ENCODE results near the gene DRD1. TPM values are rescaled to one million over a fixed set of nuclear protein-coding genes. Genes with fewer than 3 reads are reported as not detected.
"Not testable (repeated sequence)": the region's sequence is repeated elsewhere in the genome, so short reads cannot be mapped to it uniquely, and the experiment has no call there.

The DRD1 gene
- total and polyA plus RNA-seq, 2 donors = 0.81 to 4.2 TPM

- Histone ChIP-seq H3K4me3 (ENCODE audit: low read depth, low read length) (no peak overlapping the region), H3K36me3 (ENCODE audit: insufficient read depth) (no peaks in the 10 kb centered on the region), H3K27ac (ENCODE audit: low read depth) (no peak overlapping the region), H3K4me1 (ENCODE audit: insufficient read depth) (peaks cover 2% of the 10 kb centered on the region)
- 86% methylated on average over 3 of the region's 3 CpGs for WGBS
- no peak for DNase-seq (ENCODE audit: extremely low spot score)
Measured at GRCh38 chr5:175463641-175464040, 19.7 kb upstream of the DRD1 start.

- 89% methylated on average over 13 of the region's 13 CpGs for WGBS
- H3K27ac ChIP-seq (ENCODE audit: low read depth) = no peak overlapping the region
- H3K4me1 ChIP-seq (ENCODE audit: insufficient read depth) = peaks cover 2% of the 10 kb centered on the region
- H3K4me3 ChIP-seq (ENCODE audit: low read depth, low read length) = no peak overlapping the region
- no peaks in the 10 kb centered on the region for H3K36me3 ChIP-seq (ENCODE audit: insufficient read depth)
- DNase-seq (ENCODE audit: extremely low spot score) = no peak
Measured at GRCh38 chr5:175461370-175461769, 17.4 kb upstream of the DRD1 start.

GRCh38 chr5:175460552-175460951 lies 16.6 kb upstream of the DRD1 start:
- no peaks in the 10 kb centered on the region for H3K36me3 ChIP-seq (ENCODE audit: insufficient read depth)
- H3K4me1 ChIP-seq (ENCODE audit: insufficient read depth) = peaks cover 2% of the 10 kb centered on the region
- H3K27ac ChIP-seq (ENCODE audit: low read depth) = no peak overlapping the region
- H3K4me3 ChIP-seq (ENCODE audit: low read depth, low read length) = no peak overlapping the region
- 81% methylated on average over 2 of the region's 2 CpGs for WGBS
- DNase-seq (ENCODE audit: extremely low spot score) = no peak

DNA sequence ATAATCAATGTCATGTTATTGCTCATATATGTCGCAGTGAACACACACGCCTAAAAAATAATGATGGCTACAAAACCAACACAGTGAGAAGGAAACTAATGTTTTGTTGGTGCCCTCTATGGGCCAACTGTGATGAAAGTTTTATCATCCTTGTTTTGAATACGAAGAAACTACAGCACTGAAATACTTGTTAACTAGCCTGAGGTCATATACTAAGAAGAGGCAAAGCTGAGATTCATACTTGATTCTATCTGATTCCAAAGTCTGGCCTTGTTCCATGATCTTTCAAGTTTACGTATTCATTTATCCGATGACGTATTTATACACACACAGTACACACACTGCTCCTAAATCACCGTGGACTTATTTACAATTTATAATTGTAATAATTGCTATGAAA lies 16.1 kb upstream of the DRD1 start:
- no peak overlapping the region for H3K27ac ChIP-seq (ENCODE audit: low read depth)
- 44% methylated on average over 7 of the region's 7 CpGs for WGBS
- H3K4me3 ChIP-seq (ENCODE audit: low read depth, low read length) = no peak overlapping the region
- no peaks in the 10 kb centered on the region for H3K36me3 ChIP-seq (ENCODE audit: insufficient read depth)
- H3K4me1 ChIP-seq (ENCODE audit: insufficient read depth) = peaks cover 2% of the 10 kb centered on the region
- DNase-seq (ENCODE audit: extremely low spot score) = no peak

GRCh38 chr5:175457466-175457865 lies 13.5 kb upstream of the DRD1 start:
- Histone ChIP-seq H3K4me3 (ENCODE audit: low read depth, low read length) (no peak overlapping the region), H3K27ac (ENCODE audit: low read depth) (no peak overlapping the region), H3K4me1 (ENCODE audit: insufficient read depth) (no peaks in the 10 kb centered on the region), H3K36me3 (ENCODE audit: insufficient read depth) (no peaks in the 10 kb centered on the region)
- WGBS = 59% methylated on average over 1 of the region's 1 CpG
- DNase-seq (ENCODE audit: extremely low spot score) = no peak

- WGBS = 77% methylated on average over 11 of the region's 11 CpGs
- Histone ChIP-seq H3K27ac (ENCODE audit: low read depth) (no peak overlapping the region), H3K36me3 (ENCODE audit: insufficient read depth) (no peaks in the 10 kb centered on the region), H3K4me3 (ENCODE audit: low read depth, low read length) (no peak overlapping the region), H3K4me1 (ENCODE audit: insufficient read depth) (no peaks in the 10 kb centered on the region)
- DNase-seq (ENCODE audit: extremely low spot score) = no peak
Measured at GRCh38 chr5:175456105-175456742, 12.2 kb upstream of the DRD1 start.

GRCh38 chr5:175454338-175454737 lies 10.4 kb upstream of the DRD1 start:
- 88% methylated on average over 5 of the region's 5 CpGs for WGBS
- not testable (repeated sequence) for H3K4me3 ChIP-seq (ENCODE audit: low read depth, low read length)

DNA sequence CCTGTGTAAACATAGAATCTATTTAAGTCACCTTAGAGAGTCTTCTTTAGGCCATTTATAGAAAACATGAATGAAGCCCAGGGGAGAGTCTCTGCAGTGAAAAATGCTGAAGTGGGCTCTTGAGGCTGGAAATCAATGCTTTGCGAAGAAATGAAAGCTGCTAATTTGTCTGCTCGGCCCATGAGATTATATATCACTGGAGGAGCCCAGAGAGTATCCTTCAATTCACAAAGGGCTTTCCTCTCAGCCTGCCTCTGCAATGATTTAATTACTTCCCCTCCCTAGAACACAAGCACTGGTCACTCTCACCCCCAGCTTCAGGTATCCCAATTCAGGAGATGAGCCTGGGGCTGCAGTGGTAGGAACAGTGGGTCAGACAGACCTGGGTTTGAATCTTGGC lies 8.2 kb upstream of the DRD1 start:
- H3K4me1 ChIP-seq (ENCODE audit: insufficient read depth) = no peaks in the 10 kb centered on the region
- H3K4me3 ChIP-seq (ENCODE audit: low read depth, low read length) = no peak overlapping the region
- H3K36me3 ChIP-seq (ENCODE audit: insufficient read depth) = no peaks in the 10 kb centered on the region
- H3K27ac ChIP-seq (ENCODE audit: low read depth) = no peak overlapping the region
- WGBS = 83% methylated on average over 2 of the region's 2 CpGs
- no peak for DNase-seq (ENCODE audit: extremely low spot score)

More at GRCh38 chr5:175454338-175454737, 10.4 kb upstream of the DRD1 start:
- DNase-seq (ENCODE audit: extremely low spot score); H3K4me1 ChIP-seq (ENCODE audit: insufficient read depth); H3K36me3 ChIP-seq (ENCODE audit: insufficient read depth); H3K27ac ChIP-seq (ENCODE audit: low read depth): not testable (repeated sequence)

- 15% methylated on average over 3 of the region's 3 CpGs for WGBS
- no peak for DNase-seq (ENCODE audit: extremely low spot score)
- no peaks in the 10 kb centered on the region for H3K36me3 ChIP-seq (ENCODE audit: insufficient read depth)
- no peaks in the 10 kb centered on the region for H3K4me1 ChIP-seq (ENCODE audit: insufficient read depth)
- H3K27ac ChIP-seq (ENCODE audit: low read depth) = no peak overlapping the region
- no peak overlapping the region for H3K4me3 ChIP-seq (ENCODE audit: low read depth, low read length)
Measured at GRCh38 chr5:175448276-175448675, 4.3 kb upstream of the DRD1 start.

DNA sequence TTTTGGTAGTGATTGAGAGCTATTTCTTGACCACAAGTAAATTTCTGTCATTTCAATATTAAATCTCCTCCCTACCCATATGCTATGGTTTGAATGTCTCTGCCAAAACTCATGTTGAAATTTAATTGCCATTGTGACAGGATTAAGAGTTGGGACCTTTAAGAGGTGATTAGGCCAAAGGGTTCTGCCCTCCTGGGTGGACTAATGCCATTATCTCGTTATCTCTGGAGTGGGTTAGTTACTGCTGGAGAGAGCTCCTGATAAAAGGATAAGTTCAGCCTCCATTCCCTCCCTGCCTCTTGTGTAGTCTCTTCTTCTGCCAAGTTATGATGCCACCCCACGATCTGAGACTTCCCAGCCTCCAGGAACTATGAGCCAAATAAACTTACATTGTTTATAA lies 3.6 kb upstream of the DRD1 start:
- H3K27ac ChIP-seq (ENCODE audit: low read depth) = no peak overlapping the region
- DNase-seq (ENCODE audit: extremely low spot score) = no peak
- WGBS = 33% methylated on average over 2 of the region's 2 CpGs
- H3K4me3 ChIP-seq (ENCODE audit: low read depth, low read length) = no peak overlapping the region
- no peaks in the 10 kb centered on the region for H3K4me1 ChIP-seq (ENCODE audit: insufficient read depth)
- no peaks in the 10 kb centered on the region for H3K36me3 ChIP-seq (ENCODE audit: insufficient read depth)

DNA sequence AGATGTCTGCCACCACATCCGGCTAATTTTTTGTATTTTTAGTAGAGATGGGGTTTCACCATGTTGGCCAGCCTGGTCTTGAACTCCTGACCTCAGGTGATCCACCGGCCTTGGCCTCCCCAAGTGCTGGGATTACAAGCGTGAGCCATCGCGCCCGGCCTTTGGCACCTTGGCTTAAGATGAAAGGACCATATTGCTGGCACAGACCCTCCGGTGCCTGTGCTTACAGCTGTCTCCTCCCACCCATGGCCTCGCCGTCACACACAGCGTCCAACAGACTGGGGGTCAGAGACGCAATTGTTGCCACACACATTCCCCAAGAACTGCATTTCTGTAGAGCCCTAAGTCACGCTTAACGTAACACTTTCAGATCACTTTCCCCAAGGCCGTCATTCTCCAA lies 2.4 kb upstream of the DRD1 start:
- not testable (repeated sequence) for DNase-seq (ENCODE audit: extremely low spot score); H3K4me1 ChIP-seq (ENCODE audit: insufficient read depth); H3K27ac ChIP-seq (ENCODE audit: low read depth); H3K36me3 ChIP-seq (ENCODE audit: insufficient read depth); H3K4me3 ChIP-seq (ENCODE audit: low read depth, low read length)
- WGBS = 85% methylated on average over 14 of the region's 14 CpGs

DNA sequence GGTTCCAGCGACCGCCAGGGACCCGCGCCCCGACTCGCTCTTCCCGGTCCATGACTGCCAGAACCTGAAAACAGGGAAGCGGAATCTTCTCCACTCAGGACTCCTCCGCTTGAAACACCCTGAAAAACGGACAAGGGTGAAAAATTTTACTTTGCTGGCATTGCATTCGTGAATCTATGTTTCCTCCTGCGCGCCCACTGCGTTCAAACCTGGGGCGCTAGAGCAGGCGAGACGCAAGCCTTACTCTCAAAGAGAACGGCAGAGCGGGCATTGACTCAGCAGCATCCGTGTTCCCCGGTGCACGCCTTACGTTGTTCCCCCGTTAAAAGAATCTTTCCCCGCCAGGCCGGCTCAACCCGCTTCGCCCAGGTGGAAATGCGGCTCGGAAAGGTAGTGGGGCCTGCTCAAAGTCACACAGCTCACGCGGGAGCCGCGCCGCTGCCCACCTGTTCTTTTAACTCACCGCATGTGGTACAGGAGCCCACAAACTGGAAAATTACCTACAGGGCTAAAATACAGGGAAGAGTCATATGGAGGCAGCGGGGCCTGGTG lies 999 bp upstream of the DRD1 start:
- Histone ChIP-seq H3K27ac (ENCODE audit: low read depth) (no peak overlapping the region), H3K4me1 (ENCODE audit: insufficient read depth) (no peaks in the 10 kb centered on the region), H3K36me3 (ENCODE audit: insufficient read depth) (no peaks in the 10 kb centered on the region), H3K4me3 (ENCODE audit: low read depth, low read length) (peak overlapping the region; percentile 47)
- WGBS = 25% methylated on average over 37 of the region's 37 CpGs
- DNase-seq (ENCODE audit: extremely low spot score) = no peak

DNA sequence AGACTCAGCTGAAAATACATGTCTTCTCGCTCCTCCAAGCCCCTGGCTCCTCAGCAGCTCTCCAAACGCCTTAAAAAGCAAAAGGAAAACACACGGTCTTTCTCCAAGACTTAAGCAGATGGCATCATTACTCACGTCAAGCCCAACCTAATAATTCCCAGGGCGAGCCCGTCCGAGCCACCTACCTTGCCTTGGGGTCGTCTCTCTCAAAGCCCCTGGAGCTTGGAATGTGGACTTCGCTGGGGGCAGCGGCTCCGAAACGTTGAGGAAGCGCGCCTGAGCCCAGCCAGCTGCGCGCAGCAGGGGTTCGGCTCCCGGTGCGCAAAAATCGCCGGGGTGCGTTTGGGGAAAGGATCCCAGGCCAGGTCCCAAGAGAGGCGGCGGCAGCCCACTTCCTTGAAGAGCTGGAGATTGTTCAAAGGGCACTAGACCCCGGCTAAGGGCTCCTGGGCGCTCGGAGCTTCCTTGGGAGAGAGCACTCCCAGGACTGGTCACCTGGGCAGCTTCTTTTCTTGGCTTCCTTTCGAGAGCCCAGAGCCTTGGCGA lies 395 bp downstream of the DRD1 start:
- DNase-seq (ENCODE audit: extremely low spot score) = no peak
- 6% methylated on average over 29 of the region's 29 CpGs for WGBS
- no peaks in the 10 kb centered on the region for H3K4me1 ChIP-seq (ENCODE audit: insufficient read depth)
- no peak overlapping the region for H3K27ac ChIP-seq (ENCODE audit: low read depth)
- H3K4me3 ChIP-seq (ENCODE audit: low read depth, low read length) = peak overlapping the region; percentile 47
- H3K36me3 ChIP-seq (ENCODE audit: insufficient read depth) = no peaks in the 10 kb centered on the region

DNA sequence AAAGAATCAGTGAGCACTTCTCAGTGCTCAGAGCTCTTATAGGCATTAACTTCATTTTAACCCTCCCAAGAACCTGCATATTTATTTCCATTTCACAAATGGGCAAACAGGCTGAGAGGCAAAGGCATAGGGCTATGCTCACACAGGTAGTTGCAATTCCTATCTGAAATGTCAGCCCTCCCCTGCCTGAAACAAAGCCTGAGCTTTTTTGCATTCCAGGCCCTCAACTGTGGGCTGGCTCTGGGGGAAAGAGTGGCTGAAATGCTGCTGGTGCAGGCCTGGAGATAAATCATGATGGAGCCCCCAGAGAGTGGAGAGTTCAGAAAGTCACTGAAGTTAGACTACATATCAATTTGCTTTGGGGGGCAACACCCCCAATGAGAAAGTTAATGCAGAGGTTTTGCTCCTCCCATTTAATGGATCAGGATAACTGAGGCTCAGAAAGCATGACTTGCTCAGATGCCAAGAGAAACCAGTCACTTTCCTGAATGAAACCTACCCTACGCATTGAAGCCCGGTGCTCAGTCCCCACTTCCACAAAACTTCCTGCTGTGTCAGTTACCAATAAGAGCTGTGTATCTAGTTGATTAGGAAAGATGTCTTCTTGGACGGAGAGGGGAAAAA lies 5.6 kb downstream of the DRD1 start:
- WGBS = 85% methylated on average over 3 of the region's 3 CpGs
- no peak overlapping the region for H3K27ac ChIP-seq (ENCODE audit: low read depth)
- DNase-seq (ENCODE audit: extremely low spot score) = no peak
- H3K36me3 ChIP-seq (ENCODE audit: insufficient read depth) = no peaks in the 10 kb centered on the region
- H3K4me1 ChIP-seq (ENCODE audit: insufficient read depth) = no peaks in the 10 kb centered on the region
- no peak overlapping the region for H3K4me3 ChIP-seq (ENCODE audit: low read depth, low read length)

All from urinary bladder (tissue), 4 donors.